ENCODE measurements around the gene EPB41L3.

The EPB41L3 gene

DNA sequence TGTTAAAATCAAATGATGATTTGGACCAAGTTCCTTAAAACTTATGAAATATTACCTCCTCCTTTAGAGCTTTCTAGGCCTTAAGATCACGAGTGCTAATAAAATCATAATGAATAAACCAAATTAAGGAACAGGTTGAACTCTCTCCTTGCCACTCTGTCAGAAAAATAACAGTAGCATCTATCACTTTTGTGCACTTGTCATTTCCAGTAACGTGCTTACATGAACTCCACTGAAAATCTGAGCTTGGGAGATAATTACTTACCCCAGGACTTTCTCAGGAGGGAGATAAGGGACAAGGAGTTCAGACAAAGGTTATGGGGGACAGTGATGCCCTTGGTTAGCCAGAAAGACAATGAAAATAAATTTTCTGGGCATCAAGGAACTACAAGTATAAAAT is 36.0 kb downstream of the EPB41L3 start:
- Histone ChIP-seq H2AFZ (no peak overlapping the region), H3K9ac (no peak overlapping the region), H3K27me3 (ENCODE audit: control insufficient read depth, insufficient read depth, low read length) (no peaks in the 10 kb centered on the region), H3K79me2 (peaks cover 69% of the 10 kb centered on the region), H3K4me2 (ENCODE audit: low read length) (no peak overlapping the region), H3K9me3 (ENCODE audit: control insufficient read depth, low read length) (no peaks in the 10 kb centered on the region), H3K27ac (no peak overlapping the region), H3K4me3 (ENCODE audit: low read depth, low read length) (no peak overlapping the region), H3K4me1 (peaks cover 31% of the 10 kb centered on the region), H3K36me3 (ENCODE audit: control insufficient read depth, insufficient read depth, low read length) (no peaks in the 10 kb centered on the region)
- TF ChIP-seq, protein P1, sequence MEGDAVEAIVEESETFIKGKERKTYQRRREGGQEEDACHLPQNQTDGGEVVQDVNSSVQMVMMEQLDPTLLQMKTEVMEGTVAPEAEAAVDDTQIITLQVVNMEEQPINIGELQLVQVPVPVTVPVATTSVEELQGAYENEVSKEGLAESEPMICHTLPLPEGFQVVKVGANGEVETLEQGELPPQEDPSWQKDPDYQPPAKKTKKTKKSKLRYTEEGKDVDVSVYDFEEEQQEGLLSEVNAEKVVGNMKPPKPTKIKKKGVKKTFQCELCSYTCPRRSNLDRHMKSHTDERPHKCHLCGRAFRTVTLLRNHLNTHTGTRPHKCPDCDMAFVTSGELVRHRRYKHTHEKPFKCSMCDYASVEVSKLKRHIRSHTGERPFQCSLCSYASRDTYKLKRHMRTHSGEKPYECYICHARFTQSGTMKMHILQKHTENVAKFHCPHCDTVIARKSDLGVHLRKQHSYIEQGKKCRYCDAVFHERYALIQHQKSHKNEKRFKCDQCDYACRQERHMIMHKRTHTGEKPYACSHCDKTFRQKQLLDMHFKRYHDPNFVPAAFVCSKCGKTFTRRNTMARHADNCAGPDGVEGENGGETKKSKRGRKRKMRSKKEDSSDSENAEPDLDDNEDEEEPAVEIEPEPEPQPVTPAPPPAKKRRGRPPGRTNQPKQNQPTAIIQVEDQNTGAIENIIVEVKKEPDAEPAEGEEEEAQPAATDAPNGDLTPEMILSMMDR (IDR thresholded peaks at IDR 0.05) = no peak

DNA sequence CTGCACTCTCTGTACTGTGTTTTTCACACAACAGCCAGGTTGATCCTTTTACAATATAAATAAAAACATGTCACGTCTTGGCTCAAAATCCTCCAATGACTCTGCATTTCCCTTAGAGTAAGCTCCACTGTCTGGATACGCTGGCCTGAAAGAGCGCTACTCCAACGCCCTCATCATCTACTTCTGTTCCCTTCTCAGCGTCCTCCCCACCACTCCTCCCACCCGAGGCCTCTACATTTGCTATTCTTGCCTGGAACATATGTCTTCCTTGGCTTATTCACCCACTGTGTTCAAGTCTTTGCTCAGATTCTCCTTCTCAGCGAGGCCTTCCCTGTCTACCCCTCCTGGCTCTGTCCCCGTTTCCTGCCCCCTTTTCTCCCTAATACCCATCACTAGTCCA is 37.6 kb downstream of the EPB41L3 start:
- no peak overlapping the region for H2AFZ ChIP-seq
- no peak overlapping the region for H3K4me3 ChIP-seq (ENCODE audit: low read depth, low read length)
- no peak overlapping the region for H3K4me2 ChIP-seq (ENCODE audit: low read length)

DNA sequence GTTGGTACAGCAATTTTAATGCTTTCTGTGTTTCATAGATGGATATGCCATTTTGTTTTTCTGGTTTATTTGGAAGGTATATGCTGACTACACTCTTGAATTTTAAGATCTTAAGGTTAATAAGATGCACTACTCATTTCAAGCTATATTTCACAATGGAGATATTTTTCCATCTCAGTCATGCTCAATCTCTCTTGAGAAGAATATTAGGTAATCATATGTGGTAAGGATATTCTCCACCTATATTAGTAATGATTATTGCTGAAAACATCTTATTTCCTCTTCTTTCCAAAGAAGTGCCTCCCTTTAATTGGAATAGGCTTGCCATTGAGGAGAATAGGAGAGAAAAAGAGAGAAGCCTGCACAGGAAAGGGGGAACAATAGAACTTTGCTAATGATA is 40.1 kb downstream of the EPB41L3 start:
- Histone ChIP-seq H3K79me2 (peaks cover 60% of the 10 kb centered on the region), H3K36me3 (ENCODE audit: control insufficient read depth, insufficient read depth, low read length) (no peaks in the 10 kb centered on the region), H3K27ac (no peak overlapping the region), H3K4me2 (ENCODE audit: low read length) (no peak overlapping the region), H3K4me3 (ENCODE audit: low read depth, low read length) (no peak overlapping the region), H3K27me3 (ENCODE audit: control insufficient read depth, insufficient read depth, low read length) (no peaks in the 10 kb centered on the region), H3K9ac (no peak overlapping the region), H2AFZ (no peak overlapping the region), H3K9me3 (ENCODE audit: control insufficient read depth, low read length) (no peaks in the 10 kb centered on the region), H3K4me1 (peaks cover 5% of the 10 kb centered on the region)
- TF ChIP-seq, protein P1 (IDR thresholded peaks at IDR 0.05) = no peak

More for the DNA sequence above, 37.6 kb downstream of the EPB41L3 start:
- TF ChIP-seq, protein P1 (IDR thresholded peaks at IDR 0.05) = no peak
- Histone ChIP-seq H3K36me3 (ENCODE audit: control insufficient read depth, insufficient read depth, low read length) (no peaks in the 10 kb centered on the region), H3K27me3 (ENCODE audit: control insufficient read depth, insufficient read depth, low read length) (no peaks in the 10 kb centered on the region), H3K4me1 (peaks cover 19% of the 10 kb centered on the region), H3K27ac (no peak overlapping the region), H3K9ac (no peak overlapping the region), H3K9me3 (ENCODE audit: control insufficient read depth, low read length) (no peaks in the 10 kb centered on the region), H3K79me2 (peaks cover 69% of the 10 kb centered on the region)

DNA sequence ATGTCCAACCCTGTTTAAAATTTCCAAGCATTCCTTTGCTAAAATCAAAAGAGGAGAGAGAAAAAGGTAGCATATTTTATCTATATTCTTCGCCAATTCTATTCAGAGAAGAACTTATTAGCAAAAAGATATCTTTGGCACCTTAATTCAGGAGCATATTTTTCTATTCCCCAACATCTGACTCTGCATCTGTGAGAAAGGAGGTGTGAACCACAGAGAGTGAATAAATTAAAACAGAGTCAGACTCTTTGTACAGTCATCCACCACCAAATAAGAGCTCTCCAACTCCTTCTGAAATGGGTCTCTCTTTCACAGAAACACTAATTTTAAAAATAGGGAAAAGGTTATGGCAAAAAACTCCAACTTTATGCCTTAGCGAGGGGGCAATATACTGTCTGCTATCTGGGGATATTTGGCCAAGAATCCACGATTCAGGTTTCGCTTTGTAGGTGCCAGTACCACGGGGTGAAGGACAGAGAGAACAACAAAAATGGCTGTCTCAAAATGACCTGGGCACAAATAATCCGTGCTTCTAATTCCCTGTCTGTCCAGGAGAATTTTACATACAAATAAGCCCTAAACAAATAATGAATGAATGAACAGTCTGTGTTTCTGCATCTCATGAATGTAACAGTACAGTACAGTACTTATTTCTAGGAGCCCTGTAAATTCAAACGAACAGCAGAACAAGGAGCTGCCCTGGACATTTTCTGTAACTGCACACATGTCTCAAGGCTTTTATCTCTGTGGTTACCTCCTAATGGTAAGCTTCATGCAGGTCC is 43.4 kb downstream of the EPB41L3 start:
- Histone ChIP-seq H3K79me2 (peaks cover 53% of the 10 kb centered on the region), H3K4me2 (ENCODE audit: low read length) (no peak overlapping the region), H3K4me3 (ENCODE audit: low read depth, low read length) (no peak overlapping the region), H3K27ac (no peak overlapping the region), H3K27me3 (ENCODE audit: control insufficient read depth, insufficient read depth, low read length) (no peaks in the 10 kb centered on the region), H3K9ac (no peak overlapping the region), H2AFZ (no peak overlapping the region), H3K4me1 (peaks cover 10% of the 10 kb centered on the region), H3K9me3 (ENCODE audit: control insufficient read depth, low read length) (no peaks in the 10 kb centered on the region), H3K36me3 (ENCODE audit: control insufficient read depth, insufficient read depth, low read length) (no peaks in the 10 kb centered on the region)
- TF ChIP-seq, protein P1 (IDR thresholded peaks at IDR 0.05) = no peak

DNA sequence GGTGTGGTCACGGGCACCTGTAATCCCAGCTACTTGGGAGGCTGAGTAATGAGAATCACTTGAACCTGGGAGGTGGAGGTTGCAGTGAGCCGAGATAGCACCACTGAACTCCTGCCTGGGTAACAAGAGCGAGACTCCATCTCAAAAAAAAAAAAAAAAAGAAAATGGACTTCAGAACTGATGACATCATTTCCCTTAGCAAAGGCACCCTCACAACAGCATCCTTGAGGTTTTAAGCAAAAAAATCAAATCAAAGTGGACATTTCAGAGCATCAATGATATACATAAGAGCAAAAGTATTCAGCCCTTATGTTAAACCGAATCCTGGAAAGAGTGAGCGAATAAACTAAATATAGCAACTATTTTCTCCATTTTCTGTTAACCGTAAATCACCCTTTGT is 45.3 kb downstream of the EPB41L3 start:
- Histone ChIP-seq H3K4me3 (ENCODE audit: low read depth, low read length) (no peak overlapping the region), H3K9me3 (ENCODE audit: control insufficient read depth, low read length) (no peaks in the 10 kb centered on the region), H3K36me3 (ENCODE audit: control insufficient read depth, insufficient read depth, low read length) (no peaks in the 10 kb centered on the region), H3K4me2 (ENCODE audit: low read length) (no peak overlapping the region), H3K4me1 (peaks cover 10% of the 10 kb centered on the region), H3K27me3 (ENCODE audit: control insufficient read depth, insufficient read depth, low read length) (no peaks in the 10 kb centered on the region), H3K9ac (no peak overlapping the region), H2AFZ (no peak overlapping the region), H3K79me2 (peaks cover 54% of the 10 kb centered on the region), H3K27ac (no peak overlapping the region)
- TF ChIP-seq, protein P1 (IDR thresholded peaks at IDR 0.05) = no peak
